ENCODE results near the gene TRIM21.

DNA sequence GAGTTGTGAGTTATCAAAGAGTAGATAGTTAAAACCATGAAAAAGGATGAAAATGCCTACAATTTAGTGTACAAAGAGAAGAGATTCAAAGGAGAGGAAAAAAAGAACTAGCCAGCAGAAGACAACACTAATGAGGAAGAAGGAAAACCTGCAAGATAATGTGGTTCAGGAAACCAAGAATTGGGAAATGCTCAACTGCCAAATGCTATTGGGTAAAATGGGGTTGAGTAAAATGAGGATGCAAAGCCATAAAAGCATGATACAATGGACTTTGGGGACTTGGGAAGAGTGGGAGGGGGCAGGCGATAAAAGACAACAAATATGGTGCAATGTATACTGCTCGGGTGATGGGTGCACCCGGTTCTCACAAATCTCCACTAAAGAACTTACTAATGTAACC lies 48.0 kb upstream of the TRIM21 start:
- no peak for TF ChIP-seq POLR2A (IDR thresholded peaks at IDR 0.05)
- TF ChIP-seq EP300 (IDR thresholded peaks at IDR 0.05), result no peak
- TF ChIP-seq, protein P1, sequence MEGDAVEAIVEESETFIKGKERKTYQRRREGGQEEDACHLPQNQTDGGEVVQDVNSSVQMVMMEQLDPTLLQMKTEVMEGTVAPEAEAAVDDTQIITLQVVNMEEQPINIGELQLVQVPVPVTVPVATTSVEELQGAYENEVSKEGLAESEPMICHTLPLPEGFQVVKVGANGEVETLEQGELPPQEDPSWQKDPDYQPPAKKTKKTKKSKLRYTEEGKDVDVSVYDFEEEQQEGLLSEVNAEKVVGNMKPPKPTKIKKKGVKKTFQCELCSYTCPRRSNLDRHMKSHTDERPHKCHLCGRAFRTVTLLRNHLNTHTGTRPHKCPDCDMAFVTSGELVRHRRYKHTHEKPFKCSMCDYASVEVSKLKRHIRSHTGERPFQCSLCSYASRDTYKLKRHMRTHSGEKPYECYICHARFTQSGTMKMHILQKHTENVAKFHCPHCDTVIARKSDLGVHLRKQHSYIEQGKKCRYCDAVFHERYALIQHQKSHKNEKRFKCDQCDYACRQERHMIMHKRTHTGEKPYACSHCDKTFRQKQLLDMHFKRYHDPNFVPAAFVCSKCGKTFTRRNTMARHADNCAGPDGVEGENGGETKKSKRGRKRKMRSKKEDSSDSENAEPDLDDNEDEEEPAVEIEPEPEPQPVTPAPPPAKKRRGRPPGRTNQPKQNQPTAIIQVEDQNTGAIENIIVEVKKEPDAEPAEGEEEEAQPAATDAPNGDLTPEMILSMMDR (IDR thresholded peaks at IDR 0.05), result no peak
